Osteocyte (in vitro differentiated cells): ENCODE measurements around the gene SPDYE17. TPM values are rescaled to one million over a fixed set of nuclear protein-coding genes. Genes with fewer than 3 reads are reported as not detected.
"Not testable (repeated sequence)": the region's sequence is repeated elsewhere in the genome, so short reads cannot be mapped to it uniquely, and the experiment has no call there.

Experiments
- DNase-seq: peaks from one replicate; pipeline ENCODE4 v3.0.0; 2021; ENCODE audit warnings: mixed read lengths; ENCODE audit not compliant: unreplicated experiment; ENCODE audit errors: extremely low spot score
- H3K27ac Mint-ChIP-seq: one replicate; pipeline ENCODE4 v1.8.0; 2021; ENCODE audit warnings: mild to moderate bottlenecking, mixed read lengths; ENCODE audit not compliant: unreplicated experiment
- H3K27me3 Mint-ChIP-seq: one replicate; pipeline ENCODE4 v1.8.0; 2021; ENCODE audit warnings: mixed read lengths; ENCODE audit not compliant: unreplicated experiment
- H3K36me3 Mint-ChIP-seq: one replicate; pipeline ENCODE4 v1.8.0; 2021; ENCODE audit warnings: mixed read lengths; ENCODE audit not compliant: unreplicated experiment
- H3K4me1 Mint-ChIP-seq: one replicate; pipeline ENCODE4 v1.8.0; 2021; ENCODE audit warnings: mixed read lengths; ENCODE audit not compliant: unreplicated experiment
- H3K4me3 Mint-ChIP-seq: one replicate; pipeline ENCODE4 v1.8.0; 2021; ENCODE audit warnings: mild to moderate bottlenecking, moderate library complexity, mixed read lengths; ENCODE audit not compliant: unreplicated experiment
- H3K9me3 Mint-ChIP-seq: one replicate; pipeline ENCODE4 v1.8.0; 2021; ENCODE audit warnings: mixed read lengths; ENCODE audit not compliant: unreplicated experiment
- total RNA-seq: library from RNA; stranded (reverse); gene quantifications from 2 replicates; pipeline ENCODE4 v1.2.1, GENCODE V29; 2021

SPDYE17 gene
- total RNA-seq, 1 donor from 2014 or later, result not detected

DNA sequence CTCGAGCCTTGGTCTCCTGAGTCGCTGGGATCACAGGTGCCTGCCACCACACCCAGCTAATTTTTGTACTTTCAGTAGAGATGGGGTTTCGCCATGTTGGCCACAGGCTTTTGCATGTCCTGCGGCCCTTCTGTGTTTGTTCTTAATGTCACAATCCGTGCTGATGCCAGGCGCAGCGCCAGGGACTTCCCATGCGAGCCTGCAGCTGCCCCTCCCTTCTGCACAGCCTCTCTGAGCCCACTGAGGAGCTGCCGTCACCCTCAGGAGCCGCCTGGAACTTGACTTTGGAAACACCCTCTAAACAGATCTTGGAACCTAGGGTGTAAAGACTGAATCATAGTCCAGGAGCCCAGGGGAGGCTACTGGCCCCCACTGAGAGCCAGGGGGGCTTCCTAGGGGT lies 24.2 kb downstream of the SPDYE17 start:
- not testable (repeated sequence) for H3K4me1 Mint-ChIP-seq, H3K27me3 Mint-ChIP-seq, H3K4me3 Mint-ChIP-seq, DNase-seq, H3K9me3 Mint-ChIP-seq, H3K27ac Mint-ChIP-seq, H3K36me3 Mint-ChIP-seq

DNA sequence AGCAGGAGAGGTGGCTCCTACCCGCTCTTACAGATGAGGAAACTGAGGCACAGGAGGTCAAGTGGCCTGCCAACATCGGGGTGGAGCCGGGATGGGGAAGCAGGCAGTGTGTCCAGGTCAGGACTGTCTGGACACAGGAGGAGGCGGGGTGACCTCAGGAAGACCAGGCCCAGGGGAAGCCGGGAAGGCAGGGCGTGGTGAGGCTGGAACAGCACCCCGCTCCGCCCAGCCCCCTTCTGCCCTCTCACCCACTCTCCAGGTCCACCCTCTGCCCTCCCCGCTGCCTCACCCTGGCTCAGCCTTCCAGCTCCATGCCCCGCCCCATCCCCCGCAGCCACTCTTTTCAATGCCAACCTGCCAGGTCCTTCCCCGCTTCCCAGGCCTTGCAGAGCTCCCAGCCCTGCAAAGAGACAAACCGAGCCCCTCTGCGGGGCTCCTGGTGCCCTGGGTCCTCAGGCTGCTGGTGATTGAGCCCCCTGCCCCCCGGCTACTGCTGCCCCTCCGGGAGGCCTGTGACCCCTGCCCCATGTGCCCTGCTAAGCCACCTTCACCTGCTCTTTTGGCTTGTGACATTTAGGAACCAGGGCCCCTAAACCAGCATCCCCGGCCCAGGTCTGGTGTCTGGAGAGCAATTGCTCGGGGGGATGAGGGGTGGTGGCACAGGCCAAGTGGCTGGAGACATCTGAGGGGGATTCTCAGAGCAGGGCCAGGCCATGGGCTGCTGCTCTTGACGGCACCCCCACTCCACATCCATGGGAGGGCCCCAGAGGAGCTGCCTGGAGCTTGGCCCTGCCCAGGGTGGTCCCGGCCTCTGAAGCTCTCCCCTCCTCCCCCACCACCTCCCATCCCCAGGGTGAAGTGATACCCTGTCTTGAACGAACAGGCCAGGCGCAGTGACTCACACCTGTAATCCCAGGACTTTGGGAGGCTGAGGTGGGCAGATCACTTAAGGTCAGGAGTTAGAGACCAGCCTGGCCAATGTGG lies 25.7 kb downstream of the SPDYE17 start:
- not testable (repeated sequence) for H3K9me3 Mint-ChIP-seq, H3K36me3 Mint-ChIP-seq, H3K27me3 Mint-ChIP-seq, H3K27ac Mint-ChIP-seq, H3K4me1 Mint-ChIP-seq, H3K4me3 Mint-ChIP-seq
- peak; percentile 81 for DNase-seq

DNA sequence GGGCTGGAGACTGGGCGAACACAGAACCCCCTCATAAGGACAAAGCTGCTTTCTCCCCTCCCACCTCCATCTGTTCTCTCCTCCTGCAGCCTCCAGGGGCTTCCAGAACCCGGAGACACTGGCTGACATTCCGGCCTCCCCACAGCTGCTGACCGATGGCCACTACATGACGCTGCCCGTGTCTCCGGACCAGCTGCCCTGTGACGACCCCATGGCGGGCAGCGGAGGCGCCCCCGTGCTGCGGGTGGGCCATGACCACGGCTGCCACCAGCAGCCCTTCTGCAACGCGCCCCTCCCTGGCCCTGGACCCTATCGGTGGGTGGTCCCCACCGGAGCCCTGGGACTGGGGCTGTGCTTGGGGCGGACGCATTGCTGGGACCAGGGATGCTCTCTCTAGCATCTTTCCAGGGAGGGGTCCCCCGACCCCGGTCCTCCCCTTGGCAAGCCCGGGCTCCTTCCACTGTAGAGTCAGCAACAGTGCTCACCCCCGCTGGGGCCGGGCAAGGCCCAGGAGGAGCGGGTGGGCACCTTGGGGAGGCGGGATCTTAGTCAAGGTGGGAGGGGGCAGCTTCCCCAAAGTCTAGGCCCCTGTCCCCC lies 26.6 kb downstream of the SPDYE17 start:
- DNase-seq, result peak; percentile 79
- H3K27me3 Mint-ChIP-seq, H3K4me1 Mint-ChIP-seq, H3K9me3 Mint-ChIP-seq, H3K36me3 Mint-ChIP-seq, H3K4me3 Mint-ChIP-seq, H3K27ac Mint-ChIP-seq: not testable (repeated sequence)

DNA sequence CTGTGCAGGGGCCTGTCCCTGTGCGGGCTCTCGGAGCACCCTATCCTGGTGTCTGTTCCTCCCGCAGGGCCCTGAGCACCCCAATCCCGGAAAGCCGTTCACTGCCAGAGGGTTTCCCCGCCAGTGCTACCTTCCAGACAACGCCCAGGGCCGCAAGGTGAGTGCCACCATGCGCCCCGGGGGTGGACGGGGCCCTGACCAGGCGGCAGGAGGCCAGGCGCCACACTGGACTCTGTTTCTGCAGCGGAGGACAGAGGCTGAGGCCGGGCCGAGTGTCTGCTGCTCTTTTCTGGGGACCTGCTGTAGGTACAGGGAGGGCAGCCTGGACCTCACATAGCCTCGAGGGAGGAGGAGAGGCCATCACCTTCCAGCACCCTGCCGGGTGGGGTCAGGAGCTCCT lies 28.0 kb downstream of the SPDYE17 start:
- DNase-seq, result peak; percentile 60
- H3K27ac Mint-ChIP-seq, H3K36me3 Mint-ChIP-seq, H3K4me1 Mint-ChIP-seq, H3K27me3 Mint-ChIP-seq, H3K4me3 Mint-ChIP-seq, H3K9me3 Mint-ChIP-seq: not testable (repeated sequence)

DNA sequence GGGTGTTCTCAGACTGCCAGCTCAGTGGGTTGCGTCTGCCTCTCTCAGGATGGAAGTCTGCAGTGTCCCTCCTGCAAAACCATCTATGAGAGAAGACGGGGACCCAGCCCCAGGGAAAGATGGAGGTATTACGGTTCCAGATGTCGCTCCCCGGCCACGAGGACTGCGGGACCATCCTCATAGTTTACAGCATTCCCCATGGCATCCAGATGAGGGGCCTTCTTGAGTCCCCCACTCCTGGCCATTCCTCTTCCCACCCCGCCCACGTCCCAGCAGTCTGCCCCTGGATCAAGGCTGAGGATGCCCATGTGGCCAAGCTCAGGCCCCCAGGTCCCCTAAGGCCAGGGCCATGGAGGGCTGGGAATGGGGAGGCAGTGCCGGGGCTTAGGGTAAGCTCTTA lies 28.9 kb downstream of the SPDYE17 start:
- H3K27me3 Mint-ChIP-seq, H3K9me3 Mint-ChIP-seq, H3K4me1 Mint-ChIP-seq, H3K36me3 Mint-ChIP-seq, H3K4me3 Mint-ChIP-seq, H3K27ac Mint-ChIP-seq: not testable (repeated sequence)
- DNase-seq, result peak; percentile 59

DNA sequence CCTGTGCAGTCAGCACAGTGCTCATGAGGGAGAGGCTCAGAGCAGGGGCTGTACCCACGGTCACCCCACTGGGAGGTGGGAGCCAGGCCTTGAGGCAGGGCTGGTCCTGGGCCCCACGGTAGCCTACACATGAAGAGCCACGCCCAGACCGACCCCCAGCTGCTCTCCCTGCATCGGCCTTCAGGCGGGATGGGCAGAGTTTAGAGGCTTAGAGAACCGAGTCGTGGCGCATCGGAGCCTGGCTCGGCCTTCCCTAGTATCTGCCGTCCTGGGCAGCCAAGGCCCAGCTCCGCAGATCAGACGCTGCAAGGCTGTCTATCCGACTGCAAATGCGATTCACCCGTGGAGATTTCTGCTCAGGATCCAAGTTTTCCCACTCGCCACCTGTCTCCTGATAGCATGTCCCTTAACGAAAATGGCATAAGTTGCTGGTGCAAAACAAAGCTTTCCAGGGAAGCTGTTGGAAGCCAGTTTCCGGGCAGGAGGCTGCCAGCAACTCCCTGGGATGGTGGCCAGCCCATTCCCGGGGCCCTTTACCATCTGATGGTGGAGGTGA lies 29.4 kb downstream of the SPDYE17 start:
- not testable (repeated sequence) for H3K27ac Mint-ChIP-seq, H3K9me3 Mint-ChIP-seq, H3K4me1 Mint-ChIP-seq, H3K27me3 Mint-ChIP-seq, H3K36me3 Mint-ChIP-seq, H3K4me3 Mint-ChIP-seq
- peak; percentile 67 for DNase-seq

DNA sequence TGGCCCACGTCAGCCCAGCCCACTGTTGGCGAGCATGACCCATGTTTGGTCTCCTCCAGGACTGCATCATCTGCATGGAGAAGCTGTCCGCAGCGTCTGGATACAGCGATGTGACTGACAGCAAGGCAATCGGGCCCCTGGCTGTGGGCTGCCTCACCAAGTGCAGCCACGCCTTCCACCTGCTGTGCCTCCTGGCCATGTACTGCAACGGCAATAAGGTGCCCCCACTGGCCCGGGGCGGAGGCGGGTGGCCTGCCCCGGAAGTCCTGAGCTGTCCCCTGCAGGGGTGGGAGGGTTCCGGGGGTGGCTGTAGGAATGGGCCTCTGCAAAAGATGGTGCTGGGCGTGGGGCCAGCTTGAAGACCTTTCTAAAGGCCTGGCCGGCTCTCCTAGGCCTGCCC lies 30.1 kb downstream of the SPDYE17 start:
- not testable (repeated sequence) for H3K27me3 Mint-ChIP-seq, H3K9me3 Mint-ChIP-seq, H3K4me3 Mint-ChIP-seq, H3K4me1 Mint-ChIP-seq, H3K36me3 Mint-ChIP-seq, H3K27ac Mint-ChIP-seq
- peak; percentile 82 for DNase-seq

DNA sequence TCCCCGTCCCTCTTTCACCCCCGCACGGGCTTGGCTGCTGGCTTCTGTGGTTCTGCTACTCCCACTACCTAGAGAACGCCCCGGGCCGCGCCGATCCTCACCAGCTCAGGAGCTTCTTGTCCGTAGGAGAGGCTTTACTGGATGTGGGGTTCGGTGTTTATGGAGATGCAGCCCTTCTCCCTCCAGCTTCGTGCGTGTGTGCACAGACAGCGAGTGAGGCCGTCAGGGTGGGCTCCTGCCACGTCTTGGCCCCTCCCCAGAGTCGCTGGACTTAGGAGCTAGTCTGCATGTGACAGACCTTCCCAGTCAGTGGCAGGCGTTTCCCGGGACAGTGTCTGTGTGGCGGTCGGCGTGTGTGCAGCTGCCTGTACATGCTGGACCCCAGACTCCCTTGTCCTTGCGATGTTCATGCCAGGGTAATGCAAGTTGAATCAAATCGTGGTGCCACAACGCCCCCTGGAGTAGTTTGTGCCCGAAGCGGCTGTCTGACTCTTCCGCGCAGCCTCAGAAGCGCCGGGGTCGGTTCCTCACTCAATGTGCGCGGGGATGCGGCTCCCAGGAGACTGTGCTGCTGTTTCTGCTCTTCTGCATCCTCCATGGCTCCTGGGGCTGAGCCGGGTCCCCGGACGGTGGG lies 32.6 kb downstream of the SPDYE17 start:
- not testable (repeated sequence) for H3K4me1 Mint-ChIP-seq, H3K36me3 Mint-ChIP-seq, H3K4me3 Mint-ChIP-seq, H3K27ac Mint-ChIP-seq, H3K9me3 Mint-ChIP-seq, H3K27me3 Mint-ChIP-seq
- peak; percentile 53 for DNase-seq

DNA sequence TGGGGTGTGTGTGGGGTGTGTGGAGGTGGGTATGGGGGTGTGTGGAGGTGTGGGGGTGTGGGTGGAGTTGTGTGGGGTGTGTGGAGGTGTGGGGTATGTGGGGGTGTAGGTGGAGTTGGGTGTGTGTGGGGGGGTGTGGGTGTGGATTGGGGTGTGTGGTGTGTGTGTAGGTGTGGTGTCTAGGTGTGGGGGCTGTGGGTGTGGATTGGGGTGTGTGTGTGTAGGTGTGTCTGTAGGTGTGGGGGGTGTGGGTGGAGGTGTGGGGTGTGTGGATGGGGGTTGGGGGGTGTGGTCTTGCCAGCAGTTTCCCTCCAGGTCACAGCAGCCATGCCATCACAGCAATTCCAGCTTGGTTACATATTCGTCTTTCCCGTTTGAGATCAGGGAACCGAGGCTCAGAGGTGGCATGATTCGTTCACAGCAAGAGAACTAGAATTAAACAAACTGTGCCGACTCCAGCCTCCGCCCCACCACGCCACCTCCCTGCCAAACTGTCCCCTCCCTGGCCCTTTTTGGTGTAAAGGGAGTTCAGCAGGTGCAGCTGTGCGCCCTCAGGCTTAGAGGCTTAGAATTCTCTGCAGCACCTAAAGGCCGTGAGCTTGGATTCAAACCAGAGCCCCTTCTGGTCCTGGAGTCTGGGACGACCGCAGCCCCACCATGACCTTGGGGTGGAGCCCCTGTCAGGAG lies 33.3 kb downstream of the SPDYE17 start:
- H3K27me3 Mint-ChIP-seq, H3K9me3 Mint-ChIP-seq, H3K36me3 Mint-ChIP-seq, H3K4me3 Mint-ChIP-seq, H3K4me1 Mint-ChIP-seq, H3K27ac Mint-ChIP-seq: not testable (repeated sequence)
- peak; percentile 57 for DNase-seq
